GM13977 (cell line): Measurements from ENCODE around the gene UQCRC1.

Source experiments
- DNase-seq: peaks from one replicate; pipeline ENCODE4 v3.0.0; 2012; ENCODE audit warnings: low spot score
- CTCF ChIP-seq: IDR thresholded peaks from 2 replicates; pipeline ENCODE4 v1.5.1; 2012; ENCODE audit warnings: mild to moderate bottlenecking, control low read depth; ENCODE audit not compliant: insufficient read depth; ENCODE audit errors: extremely low read depth, missing control alignments
- in situ Hi-C: fragments of 300-500 bp; cut with MboI; formaldehyde crosslinking; loops from one replicate; pipeline ENCODE4 v1.12.0; 2022; ENCODE audit warnings: low sequenced_read_pairs, low pct_unique_long_range_greater_than_20kb, mixed read lengths, inconsistent platforms; ENCODE audit not compliant: unreplicated experiment

The UQCRC1 gene

GRCh38 chr3:48609088-48610005, at the start of gene UQCRC1:
Gene UQCRC1, minus strand, starts transcription at chr3:48609646. Its CDS starts 26 bp downstream, at chr3:48609620.
- TF ChIP-seq CTCF = peak; percentile 75
- in situ Hi-C loops = no loop called here
- peak; percentile 97 for DNase-seq

- in situ Hi-C loops = no loop called here
- no peak for DNase-seq
- TF ChIP-seq CTCF = no peak
Measured at GRCh38 chr3:48656841-48657281, 47.4 kb upstream of the UQCRC1 start.

- in situ Hi-C loops = no loop called here
- DNase-seq = peak; percentile 95
- TF ChIP-seq CTCF = peak; percentile 85
Measured at GRCh38 chr3:48656061-48656840, 46.8 kb upstream of the UQCRC1 start.

- in situ Hi-C loops = no loop called here
- DNase-seq = peak; percentile 63
- TF ChIP-seq CTCF = no peak
Measured at GRCh38 chr3:48655606-48656005, 46.2 kb upstream of the UQCRC1 start.

- in situ Hi-C loops = no loop called here
- no peak for TF ChIP-seq CTCF
- no peak for DNase-seq
Measured at GRCh38 chr3:48655063-48655462, 45.6 kb upstream of the UQCRC1 start.

- no peak for DNase-seq
- in situ Hi-C loops = no loop called here
- no peak for TF ChIP-seq CTCF
Measured at GRCh38 chr3:48652923-48653715, 43.7 kb upstream of the UQCRC1 start.
